OCI-LY1 (cell line): ENCODE results near the gene CTNNA1.

Source experiments
- EZH2 ChIP-seq: fragments of 200-600 bp; sonication (generic), shearing (Covaris generic); IDR thresholded peaks from 2 replicates; pipeline ENCODE4 v1.8.0; 2017; ENCODE audit warnings: borderline replicate concordance, mixed run types, mild to moderate bottlenecking, antibody characterized with exemption, low read length, moderate library complexity, mixed read lengths
- TF ChIP-seq, protein P1 (sequence below): fragments of 200-600 bp; sonication (generic), shearing (Covaris generic); IDR thresholded peaks from 2 replicates; pipeline ENCODE4 v1.5.1; 2017; ENCODE audit warnings: mild to moderate bottlenecking, antibody characterized with exemption, low read length, moderate library complexity, mixed read lengths

DNA sequence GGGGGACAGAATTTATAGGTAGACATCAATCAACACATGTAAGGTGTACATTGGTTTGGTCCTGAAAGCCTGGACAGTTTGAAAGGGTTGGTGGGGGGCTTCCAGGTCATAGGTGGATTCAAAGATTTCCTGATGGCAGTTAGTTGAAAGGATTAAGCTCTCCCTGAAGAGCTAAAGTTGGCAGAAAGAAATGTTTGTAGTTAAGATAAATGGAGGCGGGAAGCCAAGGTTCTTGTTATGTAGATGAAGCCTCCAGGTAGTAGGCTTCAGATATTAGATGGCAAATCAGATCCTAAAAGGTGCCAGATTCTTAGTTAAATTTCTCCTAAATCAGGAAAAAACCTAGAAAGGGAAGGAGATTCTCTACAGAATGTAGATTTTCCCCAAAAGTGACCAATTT lies 130.9 kb downstream of the CTNNA1 start:
- TF ChIP-seq, protein P1, sequence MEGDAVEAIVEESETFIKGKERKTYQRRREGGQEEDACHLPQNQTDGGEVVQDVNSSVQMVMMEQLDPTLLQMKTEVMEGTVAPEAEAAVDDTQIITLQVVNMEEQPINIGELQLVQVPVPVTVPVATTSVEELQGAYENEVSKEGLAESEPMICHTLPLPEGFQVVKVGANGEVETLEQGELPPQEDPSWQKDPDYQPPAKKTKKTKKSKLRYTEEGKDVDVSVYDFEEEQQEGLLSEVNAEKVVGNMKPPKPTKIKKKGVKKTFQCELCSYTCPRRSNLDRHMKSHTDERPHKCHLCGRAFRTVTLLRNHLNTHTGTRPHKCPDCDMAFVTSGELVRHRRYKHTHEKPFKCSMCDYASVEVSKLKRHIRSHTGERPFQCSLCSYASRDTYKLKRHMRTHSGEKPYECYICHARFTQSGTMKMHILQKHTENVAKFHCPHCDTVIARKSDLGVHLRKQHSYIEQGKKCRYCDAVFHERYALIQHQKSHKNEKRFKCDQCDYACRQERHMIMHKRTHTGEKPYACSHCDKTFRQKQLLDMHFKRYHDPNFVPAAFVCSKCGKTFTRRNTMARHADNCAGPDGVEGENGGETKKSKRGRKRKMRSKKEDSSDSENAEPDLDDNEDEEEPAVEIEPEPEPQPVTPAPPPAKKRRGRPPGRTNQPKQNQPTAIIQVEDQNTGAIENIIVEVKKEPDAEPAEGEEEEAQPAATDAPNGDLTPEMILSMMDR = no peak
- TF ChIP-seq EZH2 = no peak
